Breast epithelium (tissue), 3 donors: Measurements from ENCODE around the gene ZMIZ1.

Experiments
- CTCF ChIP-seq, 3 donors: fragments of 450-650 bp; IDR thresholded peaks; one replicate each; pipeline ENCODE4 v1.5.1; 2016 to 2017; ENCODE audit warnings: antibody characterized with exemption in 3 of 3, mild to moderate bottlenecking in 3 of 3, moderate library complexity in 3 of 3
- POLR2A ChIP-seq: fragments of 450-650 bp; IDR thresholded peaks from one replicate; pipeline ENCODE4 v1.6.1; 2016; ENCODE audit warnings: antibody characterized with exemption, mild to moderate bottlenecking, moderate library complexity

- TF ChIP-seq CTCF (IDR thresholded peaks at IDR 0.05): no peak
- no peak for TF ChIP-seq POLR2A
These were observed 89.2 kb downstream of the ZMIZ1 start for GRCh38 chr10:79158004-79158340.
